Stimulated activated effector memory CD8-positive, alpha-beta T cell treated with anti-CD3 and anti-CD28 coated beads, Interleukin-12 subunit alpha, Interleukin-12 subunit beta, amount 100 ng/mL, for 72 hours (primary cell): ENCODE measurements around the gene ERVV-1.
A peak's percentile ranks its signal among the peaks of the same experiment; 100 is the strongest.
"Not testable (repeated sequence)": the region's sequence is repeated elsewhere in the genome, so short reads cannot be mapped to it uniquely, and the experiment has no call there.

Experiments used
- ATAC-seq: fragments of 150-1000 bp; cut with Tn5 transposase; 2 replicates; pipeline ENCODE4 v1.10.0; 2021
- DNase-seq, 2 donors: peaks; one replicate each; pipeline ENCODE4 v3.0.0; 2021 to 2022; ENCODE audit warnings: low spot score in 2 of 2
- H3K27ac Mint-ChIP-seq: one replicate; pipeline ENCODE4 v1.8.0; 2022; ENCODE audit warnings: mild to moderate bottlenecking, mixed read lengths
- H3K36me3 Mint-ChIP-seq: one replicate; pipeline ENCODE4 v1.8.0; 2022; ENCODE audit warnings: mild to moderate bottlenecking, mixed read lengths
- H3K4me1 Mint-ChIP-seq: one replicate; pipeline ENCODE4 v1.8.0; 2022; ENCODE audit warnings: mixed read lengths
- H3K4me3 Mint-ChIP-seq: one replicate; pipeline ENCODE4 v1.8.0; 2022; ENCODE audit warnings: mild to moderate bottlenecking, mixed read lengths
- H3K9me3 Mint-ChIP-seq: one replicate; pipeline ENCODE4 v1.8.0; 2022; ENCODE audit warnings: mixed read lengths

The ERVV-1 gene

GRCh38 chr19:53007606-53008005, 6.1 kb upstream of the ERVV-1 start:
- peaks cover 12% of the 10 kb centered on the region for H3K4me1 Mint-ChIP-seq
- H3K4me3 Mint-ChIP-seq: peak overlapping the region; percentile 42
- no peak for DNase-seq
- no peak overlapping the region for H3K27ac Mint-ChIP-seq
- no peaks in the 10 kb centered on the region for H3K9me3 Mint-ChIP-seq
- no peaks in the 10 kb centered on the region for H3K36me3 Mint-ChIP-seq
- peak; percentile 58 for ATAC-seq

DNA sequence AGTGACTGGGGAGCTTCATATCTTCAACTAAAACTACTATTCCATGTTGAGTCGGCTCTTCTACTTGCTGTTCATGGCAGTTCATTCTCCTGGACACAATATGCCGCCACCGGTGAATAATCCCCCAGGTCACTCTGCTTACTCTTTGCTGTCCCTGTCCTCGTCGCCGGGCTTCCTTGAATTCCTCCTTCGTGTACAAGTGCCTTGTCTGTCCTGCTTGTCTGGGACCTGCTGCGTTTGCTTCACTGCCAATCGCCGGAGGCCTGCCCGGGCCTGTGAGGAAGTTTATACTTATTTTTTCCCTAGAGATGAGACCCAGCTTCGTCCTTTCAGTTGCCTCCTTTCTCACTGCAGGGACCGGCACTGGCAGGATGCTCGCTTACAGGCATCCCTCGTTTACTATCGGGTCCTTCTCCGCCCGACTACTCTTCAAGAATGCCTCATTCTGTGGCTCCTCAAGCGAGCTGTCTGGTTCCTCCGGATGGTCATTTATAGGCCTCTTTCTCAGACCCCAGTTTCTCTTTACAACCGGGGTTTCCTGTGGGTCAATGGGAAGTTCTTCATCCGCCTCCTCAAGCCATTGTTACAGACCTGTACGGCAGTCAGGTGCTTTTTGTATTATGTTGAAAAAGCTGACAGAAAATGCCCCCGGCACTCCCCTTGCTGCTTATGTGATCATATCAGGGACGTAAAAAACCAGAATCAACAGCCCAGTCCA, 5.5 kb upstream of the ERVV-1 start:
- DNase-seq: no peak
- H3K36me3 Mint-ChIP-seq: no peaks in the 10 kb centered on the region
- peaks cover 12% of the 10 kb centered on the region for H3K4me1 Mint-ChIP-seq
- H3K4me3 Mint-ChIP-seq: peak overlapping the region; percentile 42
- no peak for ATAC-seq
- H3K27ac Mint-ChIP-seq: no peak overlapping the region
- no peaks in the 10 kb centered on the region for H3K9me3 Mint-ChIP-seq

GRCh38 chr19:53010494-53010893, 3.2 kb upstream of the ERVV-1 start:
- H3K4me3 Mint-ChIP-seq: no peak overlapping the region
- H3K36me3 Mint-ChIP-seq: no peaks in the 10 kb centered on the region
- ATAC-seq: no peak
- H3K9me3 Mint-ChIP-seq: peaks cover 3% of the 10 kb centered on the region
- DNase-seq: no peak
- peaks cover 12% of the 10 kb centered on the region for H3K4me1 Mint-ChIP-seq
- H3K27ac Mint-ChIP-seq: no peak overlapping the region

GRCh38 chr19:53012006-53012405, 1.7 kb upstream of the ERVV-1 start:
- Mint-ChIP-seq H3K4me1 (peaks cover 12% of the 10 kb centered on the region), H3K9me3 (peaks cover 3% of the 10 kb centered on the region), H3K27ac (no peak overlapping the region), H3K4me3 (no peak overlapping the region), H3K36me3 (no peaks in the 10 kb centered on the region)
- ATAC-seq: no peak
- no peak for DNase-seq

DNA sequence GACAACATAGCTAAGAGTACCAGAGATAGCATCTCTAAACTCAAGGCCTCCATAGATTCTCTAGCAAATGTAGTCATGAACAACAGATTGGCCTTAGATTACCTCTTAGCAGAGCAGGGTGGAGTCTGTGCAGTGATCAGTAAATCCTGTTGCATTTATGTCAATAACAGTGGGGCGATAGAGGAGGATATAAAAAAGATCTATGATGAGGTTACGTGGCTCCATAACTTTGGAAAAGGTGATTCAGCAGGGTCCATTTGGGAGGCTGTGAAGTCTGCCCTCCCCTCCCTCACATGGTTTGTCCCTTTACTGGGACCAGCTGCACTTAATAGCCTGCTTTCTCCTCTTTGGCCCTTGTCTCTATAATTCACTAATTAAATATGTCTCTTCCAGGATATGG, 1.4 kb downstream of the ERVV-1 start:
- Mint-ChIP-seq H3K27ac (no peak overlapping the region), H3K36me3 (no peaks in the 10 kb centered on the region), H3K9me3 (peaks cover 3% of the 10 kb centered on the region), H3K4me3 (no peak overlapping the region), H3K4me1 (no peaks in the 10 kb centered on the region)
- no peak for DNase-seq
- no peak for ATAC-seq

DNA sequence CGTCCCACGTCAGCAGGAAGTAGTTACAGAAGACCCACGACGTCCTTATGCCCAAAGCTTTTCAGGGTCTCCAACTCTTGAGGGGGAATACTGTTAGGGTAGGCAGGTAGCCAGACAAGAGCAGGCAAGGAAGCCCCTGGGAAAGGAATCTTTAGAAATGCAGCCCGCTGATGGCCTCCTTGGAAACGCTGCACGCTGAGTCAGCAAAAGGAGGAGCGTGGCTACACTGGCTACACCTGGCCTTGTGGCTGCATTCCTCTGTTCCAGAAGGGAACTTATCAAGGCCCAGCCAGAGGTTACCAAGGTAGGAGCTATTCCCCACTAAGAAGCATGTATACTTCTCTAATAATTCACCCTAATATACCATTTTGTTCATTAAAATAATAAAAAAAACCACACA, 2.0 kb downstream of the ERVV-1 start:
- ATAC-seq: no peak
- H3K4me3 Mint-ChIP-seq: no peak overlapping the region
- no peaks in the 10 kb centered on the region for H3K4me1 Mint-ChIP-seq
- no peak for DNase-seq
- H3K27ac Mint-ChIP-seq: no peak overlapping the region
- no peaks in the 10 kb centered on the region for H3K36me3 Mint-ChIP-seq
- H3K9me3 Mint-ChIP-seq: peaks cover 8% of the 10 kb centered on the region

DNA sequence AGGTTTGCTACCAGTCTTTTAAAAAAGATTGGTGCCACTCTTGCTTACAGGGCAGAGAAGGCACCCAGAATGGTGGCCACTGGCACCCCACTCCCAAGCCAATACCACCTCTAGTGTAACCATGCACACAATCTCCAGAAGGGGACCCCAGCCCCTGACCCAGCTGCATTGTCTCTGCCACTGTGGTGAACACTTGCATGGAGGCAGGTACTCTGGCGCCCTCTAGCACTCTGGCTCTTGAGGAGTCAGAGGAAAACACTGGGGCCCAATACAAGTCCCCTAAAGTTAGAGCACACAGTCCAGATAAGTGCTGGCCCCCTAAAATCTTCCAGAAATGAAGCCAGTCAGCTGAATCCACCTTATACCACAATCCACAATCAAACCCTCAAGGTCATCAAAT, 6.0 kb downstream of the ERVV-1 start:
- Mint-ChIP-seq H3K27ac (no peak overlapping the region), H3K36me3 (no peaks in the 10 kb centered on the region), H3K9me3 (peaks cover 6% of the 10 kb centered on the region), H3K4me1 (no peaks in the 10 kb centered on the region), H3K4me3 (no peak overlapping the region)
- no peak for DNase-seq
- no peak for ATAC-seq

GRCh38 chr19:53028306-53028705, 14.6 kb downstream of the ERVV-1 start:
- not testable (repeated sequence) for H3K36me3 Mint-ChIP-seq, H3K27ac Mint-ChIP-seq, H3K4me1 Mint-ChIP-seq, DNase-seq, H3K4me3 Mint-ChIP-seq, H3K9me3 Mint-ChIP-seq, ATAC-seq

GRCh38 chr19:53034054-53034453, 20.3 kb downstream of the ERVV-1 start:
- Mint-ChIP-seq H3K9me3 (peaks cover 17% of the 10 kb centered on the region), H3K4me1 (no peaks in the 10 kb centered on the region), H3K36me3 (no peaks in the 10 kb centered on the region), H3K4me3 (no peak overlapping the region), H3K27ac (no peak overlapping the region)
- DNase-seq (no peak), ATAC-seq (no peak)

DNA sequence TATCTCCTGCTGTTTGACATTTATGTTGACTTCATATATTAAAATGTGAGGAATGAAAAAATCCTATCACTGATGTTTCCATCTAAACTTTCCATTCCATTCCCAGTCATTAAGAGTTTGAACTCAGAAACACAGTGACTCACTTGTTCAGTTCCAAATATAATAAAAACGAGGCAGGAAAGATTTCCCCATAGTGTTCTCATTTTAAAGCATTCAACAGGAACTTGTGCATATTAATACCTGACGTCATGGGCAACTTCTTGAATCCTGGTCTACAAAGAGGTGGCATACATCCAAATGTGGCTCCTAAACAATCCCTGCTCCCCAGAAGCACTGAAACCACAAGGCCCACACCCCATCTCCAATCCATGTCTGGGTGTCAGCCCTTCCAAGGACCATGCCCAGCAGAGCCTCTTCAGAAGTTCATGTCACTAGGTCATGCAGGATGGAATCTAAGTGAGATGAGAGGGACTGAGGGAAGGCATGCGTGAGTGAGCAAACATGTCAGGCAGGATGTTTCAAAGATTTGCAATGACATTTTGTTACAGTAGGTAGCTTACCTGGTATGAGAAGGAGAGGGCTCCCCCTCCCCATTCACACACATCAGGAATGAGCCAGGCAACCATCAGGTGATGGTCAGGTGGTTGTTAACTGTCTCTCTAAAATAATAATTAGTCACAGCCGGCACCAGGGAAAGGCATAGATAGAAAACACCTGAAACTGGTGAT, 21.4 kb downstream of the ERVV-1 start:
- Mint-ChIP-seq H3K9me3 (peaks cover 17% of the 10 kb centered on the region), H3K27ac (no peak overlapping the region), H3K4me3 (no peak overlapping the region), H3K36me3 (no peaks in the 10 kb centered on the region), H3K4me1 (no peaks in the 10 kb centered on the region)
- DNase-seq (no peak), ATAC-seq (no peak)

DNA sequence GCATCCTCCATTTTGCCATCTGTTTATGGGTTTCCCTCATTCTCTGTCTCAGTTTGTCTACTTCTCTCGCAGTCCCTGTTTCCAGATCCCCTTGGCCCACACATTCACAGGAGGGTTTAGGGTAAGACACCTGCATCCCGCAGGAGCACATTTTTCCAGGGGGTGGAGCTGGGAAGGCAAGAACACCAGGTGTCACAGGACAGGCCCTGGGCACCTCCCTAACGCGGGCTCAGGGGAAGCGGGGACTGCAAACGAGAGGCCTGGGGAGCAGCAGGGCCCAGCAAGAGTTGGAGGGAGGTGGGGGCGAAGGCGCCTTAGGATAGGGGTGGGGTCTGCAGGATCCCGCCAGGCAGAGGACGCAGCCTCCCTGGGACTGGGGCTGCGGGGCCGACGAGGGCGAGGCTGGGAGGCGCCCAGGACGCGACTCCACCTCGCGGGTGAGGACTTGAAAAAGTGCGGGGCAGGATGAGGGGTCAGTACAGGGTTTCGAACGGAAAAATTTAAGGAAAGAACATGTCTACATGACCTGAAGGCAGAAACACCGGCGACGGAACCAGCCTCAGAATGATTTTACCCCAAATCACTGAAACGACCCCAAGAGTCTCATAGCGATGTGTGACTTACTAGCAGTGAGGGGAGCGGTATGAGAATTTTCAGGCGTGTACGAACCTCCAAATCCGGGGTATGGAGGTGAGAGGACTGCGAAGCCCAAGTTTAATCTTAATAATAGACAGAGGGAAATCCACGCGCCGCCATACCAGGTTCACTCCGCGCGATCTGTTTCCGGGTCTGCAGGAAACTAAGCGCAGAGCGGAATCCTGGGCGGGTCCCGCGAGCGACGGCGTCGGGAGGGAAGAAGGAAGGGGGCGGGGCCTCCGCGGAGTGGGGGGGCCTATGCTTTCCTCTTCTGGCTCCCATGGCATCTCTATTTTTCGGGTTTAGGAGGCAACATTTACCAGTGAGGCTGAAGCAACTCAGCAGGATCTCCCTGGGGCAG, 23.7 kb downstream of the ERVV-1 start:
- no peaks in the 10 kb centered on the region for H3K36me3 Mint-ChIP-seq
- no peak for ATAC-seq
- no peak for DNase-seq

DNA sequence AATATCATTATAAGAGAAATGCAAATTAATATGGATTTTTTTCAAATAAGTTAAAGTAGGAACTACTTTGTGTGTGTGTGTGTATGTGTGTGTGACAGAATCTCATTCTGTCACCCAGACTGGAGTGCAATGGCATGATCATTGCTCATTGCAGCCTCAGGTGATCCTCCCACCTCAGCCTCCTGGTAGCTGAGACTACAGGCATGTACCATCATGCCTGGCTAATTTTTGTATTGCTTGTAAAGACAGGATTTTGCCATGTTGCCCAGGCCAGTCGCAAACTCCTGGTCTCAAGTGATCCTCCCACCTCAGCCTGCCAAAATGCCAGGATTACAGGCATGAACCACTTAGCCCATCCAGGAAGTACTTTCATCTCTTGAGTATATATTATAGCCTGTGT, 27.6 kb downstream of the ERVV-1 start:
- DNase-seq (no peak), ATAC-seq (no peak)
- H3K36me3 Mint-ChIP-seq: no peaks in the 10 kb centered on the region
- H3K4me1 Mint-ChIP-seq: no peaks in the 10 kb centered on the region
- H3K27ac Mint-ChIP-seq: no peak overlapping the region
- H3K9me3 Mint-ChIP-seq: peaks cover 14% of the 10 kb centered on the region
- no peak overlapping the region for H3K4me3 Mint-ChIP-seq

More for the DNA sequence above, 23.7 kb downstream of the ERVV-1 start:
- Mint-ChIP-seq H3K9me3 (peaks cover 19% of the 10 kb centered on the region), H3K4me1 (no peaks in the 10 kb centered on the region), H3K27ac (no peak overlapping the region), H3K4me3 (peak overlapping the region; percentile 4)

- ATAC-seq: no peak
- DNase-seq: no peak
- no peak overlapping the region for H3K4me3 Mint-ChIP-seq
- H3K9me3 Mint-ChIP-seq: peaks cover 7% of the 10 kb centered on the region
- no peaks in the 10 kb centered on the region for H3K4me1 Mint-ChIP-seq
- H3K36me3 Mint-ChIP-seq: no peaks in the 10 kb centered on the region
- H3K27ac Mint-ChIP-seq: no peak overlapping the region
Measured at GRCh38 chr19:53045536-53045935, 31.8 kb downstream of the ERVV-1 start.

DNA sequence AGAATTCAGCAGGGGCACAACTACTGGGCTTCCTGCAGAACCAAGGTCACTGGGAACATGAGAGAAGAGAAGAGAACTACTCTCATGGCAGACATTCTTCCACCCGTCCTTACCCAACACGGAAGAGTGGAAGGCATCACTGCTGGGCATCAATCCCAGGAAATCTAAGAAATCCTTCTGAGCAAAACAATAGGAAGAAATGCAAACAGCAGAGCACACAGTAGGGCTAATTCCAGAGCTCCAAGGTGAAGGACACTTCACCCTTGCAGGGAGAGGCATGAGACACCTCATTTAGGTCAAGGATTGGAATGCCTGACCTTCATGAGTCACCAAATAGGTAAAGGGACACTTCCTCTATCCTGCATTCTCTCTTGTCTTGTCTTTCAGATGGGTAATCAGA, 33.7 kb downstream of the ERVV-1 start:
- H3K4me3 Mint-ChIP-seq: no peak overlapping the region
- no peak for DNase-seq
- no peak overlapping the region for H3K27ac Mint-ChIP-seq
- H3K9me3 Mint-ChIP-seq: peaks cover 10% of the 10 kb centered on the region
- no peak for ATAC-seq
- H3K4me1 Mint-ChIP-seq: no peaks in the 10 kb centered on the region
- no peaks in the 10 kb centered on the region for H3K36me3 Mint-ChIP-seq

- H3K27ac Mint-ChIP-seq: no peak overlapping the region
- H3K36me3 Mint-ChIP-seq: peaks cover 8% of the 10 kb centered on the region
- DNase-seq (no peak), ATAC-seq (no peak)
- H3K9me3 Mint-ChIP-seq: peaks cover 15% of the 10 kb centered on the region
- H3K4me3 Mint-ChIP-seq: no peak overlapping the region
- H3K4me1 Mint-ChIP-seq: no peaks in the 10 kb centered on the region
Measured at GRCh38 chr19:53055117-53055516, 41.4 kb downstream of the ERVV-1 start.
